Right ventricle myocardium inferior (tissue), 1 donor: ENCODE measurements around the gene CD52. TPM values are rescaled to one million over a fixed set of nuclear protein-coding genes. Genes with fewer than 3 reads are reported as not detected.

ENCODE experiments used
- ATAC-seq: fragments of 200-7000 bp; cut with Tn5 transposase; one replicate; pipeline ENCODE4 v1.9.1; 2020; ENCODE audit warnings: mild to moderate bottlenecking, moderate library complexity
- DNase-seq: peaks from one replicate; pipeline ENCODE4 v3.0.0; 2021; ENCODE audit errors: missing footprints
- intact Hi-C: fragments of 100-400 bp; cut with DNase I; formaldehyde crosslinking; loops from one replicate; pipeline ENCODE4 v1.11.0; 2022
- total RNA-seq: library from RNA; stranded (reverse); fragmentation: NEBNext Ultra II Directional; extraction: Animal tissue kit (Norgen Biotek cat#: 25700); gene quantifications from one replicate; pipeline ENCODE4 v1.2.1, GENCODE V29; 2021
- donor health status: DM: no; HTN: yes; CAD: no; lungs with severe emphysema.

CD52 gene
- total RNA-seq, 1 donor from 2014 or later, result 6.5 TPM

DNA sequence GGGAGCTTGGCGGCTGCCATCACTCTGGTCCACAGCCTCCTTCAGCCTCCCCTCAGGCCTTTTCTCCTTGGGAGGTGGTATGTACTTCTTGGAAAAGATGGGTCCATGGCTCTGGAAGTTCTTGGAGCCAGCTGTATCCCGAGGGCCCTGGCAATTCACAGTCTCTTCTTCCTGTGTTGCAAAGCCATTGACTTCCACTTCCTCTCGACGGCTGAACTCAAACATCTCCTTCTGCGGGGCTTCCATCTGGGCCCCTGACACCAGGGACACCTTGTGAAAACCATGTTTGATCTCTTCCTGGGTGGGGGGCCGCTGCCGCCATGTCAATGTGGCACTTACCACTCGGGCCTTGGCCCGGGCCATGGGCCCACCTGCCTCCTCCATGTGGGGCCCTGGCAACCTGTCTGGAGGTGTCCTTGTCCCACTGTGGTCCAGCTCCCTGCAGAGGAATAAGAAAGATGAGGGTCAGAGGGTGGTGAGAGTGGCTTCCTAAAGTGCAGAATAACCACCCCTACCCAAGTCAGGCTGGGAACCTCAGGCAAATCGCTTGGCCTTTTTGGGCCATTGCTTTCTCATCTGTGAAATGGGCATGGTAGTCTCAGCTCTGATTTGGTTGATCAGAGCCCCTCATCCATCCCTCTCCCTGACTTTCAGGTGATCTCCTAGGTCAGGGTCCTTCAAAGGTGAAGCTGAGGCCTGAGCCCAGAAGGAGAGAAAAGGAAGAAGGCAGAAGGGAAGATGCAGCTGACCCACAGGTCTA is 28.7 kb downstream of the CD52 start:
- ATAC-seq (no peak), DNase-seq (no peak)
- intact Hi-C loops, result no loop called here

DNA sequence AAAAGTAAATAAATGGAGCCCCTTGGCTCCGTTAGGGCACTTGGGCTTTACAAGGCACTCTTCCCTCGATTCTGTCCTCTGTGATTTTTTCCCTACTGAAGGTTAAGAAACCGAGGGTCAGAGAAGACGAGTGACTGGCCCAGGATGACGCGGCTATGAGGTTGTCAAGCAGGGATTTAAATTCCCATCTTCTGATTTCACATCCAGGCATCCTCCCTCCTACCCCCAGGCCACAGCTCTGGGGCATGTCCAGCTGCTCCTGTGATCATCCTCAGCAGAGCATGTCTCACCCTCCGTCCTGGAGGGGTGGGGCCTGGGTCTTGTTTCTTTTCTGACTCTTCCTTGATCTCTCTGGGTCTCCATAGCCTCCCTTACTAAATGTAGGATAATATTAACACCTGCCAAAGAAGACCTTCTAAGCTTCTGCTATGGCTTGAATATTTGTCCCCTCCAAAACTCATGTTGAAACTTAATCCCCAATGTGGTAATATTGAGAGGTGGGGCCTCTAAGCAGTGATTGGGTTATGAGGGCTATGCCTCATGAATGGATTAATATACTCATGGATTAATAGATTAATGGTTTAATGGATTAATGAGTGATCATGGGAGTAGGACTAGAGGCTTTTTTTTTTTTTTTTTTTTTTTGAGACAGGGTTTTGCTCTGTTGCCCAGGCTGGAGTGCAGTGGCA is 31.6 kb downstream of the CD52 start:
- no peak for DNase-seq
- no peak for ATAC-seq
- intact Hi-C loops, result no loop called here

DNA sequence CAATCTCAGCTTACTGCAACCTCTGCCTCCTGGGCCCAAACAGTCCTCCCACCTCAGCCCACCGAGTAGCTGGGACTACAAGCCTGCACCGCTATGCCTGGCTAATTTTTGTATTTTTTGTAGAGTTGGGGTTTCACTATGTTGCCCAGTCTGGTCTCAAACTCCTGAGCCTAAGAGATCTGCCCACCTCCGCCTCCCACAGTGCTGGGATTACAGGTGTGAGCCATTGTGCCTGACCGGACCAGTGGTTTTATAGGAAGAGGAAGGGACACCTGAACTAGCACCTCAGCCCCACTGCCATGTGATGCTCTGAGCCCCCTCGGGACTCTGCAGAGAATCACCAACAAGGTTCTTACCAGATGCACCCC is 32.1 kb downstream of the CD52 start:
- ATAC-seq (no peak), DNase-seq (no peak)
- intact Hi-C loops, result no loop called here

DNA sequence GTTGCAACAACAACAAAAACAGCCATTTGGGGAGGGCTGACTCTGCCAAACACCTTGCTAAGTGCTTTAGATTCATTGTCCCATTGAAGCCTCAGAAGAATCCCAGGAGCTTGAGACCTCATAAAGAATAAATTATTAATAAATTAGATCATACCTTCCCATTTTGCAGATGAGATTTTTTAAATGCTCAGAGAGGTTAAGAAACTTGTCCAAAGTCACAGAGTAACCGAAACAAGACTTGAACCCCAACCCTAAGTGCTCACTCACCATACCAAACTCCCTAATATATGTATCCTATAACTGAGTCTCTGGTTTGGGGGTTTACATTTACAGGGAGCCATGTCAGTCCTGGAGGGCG is 32.6 kb downstream of the CD52 start:
- no peak for ATAC-seq
- no peak for DNase-seq
- intact Hi-C loops, result no loop called here

DNA sequence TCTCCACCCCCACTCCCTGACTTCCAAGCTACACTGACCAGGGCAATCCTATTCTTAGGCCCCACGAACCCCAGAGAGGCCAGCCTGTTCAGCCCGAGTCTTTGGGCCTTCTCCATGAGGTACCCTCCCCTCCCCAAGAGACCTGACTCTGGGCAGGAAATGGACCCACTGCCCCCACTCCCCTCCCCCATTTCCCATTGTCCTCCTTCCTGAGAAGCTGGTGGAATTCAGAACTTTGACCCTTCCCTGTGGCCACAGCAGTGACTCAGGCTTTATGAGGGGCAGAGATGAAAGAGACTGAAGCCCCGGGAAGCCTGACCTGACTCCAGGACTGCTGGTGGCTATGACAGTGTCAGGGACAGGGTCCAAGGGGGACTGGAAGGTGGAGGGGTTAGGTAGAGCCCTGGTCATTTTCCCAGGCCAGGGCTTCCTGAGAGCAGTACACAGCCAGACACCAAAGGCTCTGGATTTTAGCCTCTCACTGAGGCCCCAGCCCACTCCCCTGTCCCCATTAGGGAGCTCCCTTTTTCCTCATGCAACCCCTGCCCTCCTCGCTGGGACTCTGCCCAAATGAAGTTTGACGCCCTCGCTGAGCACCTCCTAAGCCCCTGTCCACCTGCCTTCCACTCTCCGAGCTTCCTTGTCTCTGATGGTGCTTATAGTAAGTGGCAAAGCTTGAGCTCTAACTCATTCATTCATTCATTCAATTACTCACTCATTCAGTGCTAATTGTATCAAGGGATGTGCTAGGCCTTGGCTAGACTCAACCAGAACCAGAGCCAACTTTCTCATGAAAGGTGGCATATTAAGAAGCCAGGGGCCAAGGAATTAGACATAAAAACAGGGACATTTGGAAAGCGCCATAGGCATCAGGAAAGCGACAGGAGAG is 33.2 kb downstream of the CD52 start:
- DNase-seq (no peak), ATAC-seq (no peak)
- intact Hi-C loops, result no loop called here

DNA sequence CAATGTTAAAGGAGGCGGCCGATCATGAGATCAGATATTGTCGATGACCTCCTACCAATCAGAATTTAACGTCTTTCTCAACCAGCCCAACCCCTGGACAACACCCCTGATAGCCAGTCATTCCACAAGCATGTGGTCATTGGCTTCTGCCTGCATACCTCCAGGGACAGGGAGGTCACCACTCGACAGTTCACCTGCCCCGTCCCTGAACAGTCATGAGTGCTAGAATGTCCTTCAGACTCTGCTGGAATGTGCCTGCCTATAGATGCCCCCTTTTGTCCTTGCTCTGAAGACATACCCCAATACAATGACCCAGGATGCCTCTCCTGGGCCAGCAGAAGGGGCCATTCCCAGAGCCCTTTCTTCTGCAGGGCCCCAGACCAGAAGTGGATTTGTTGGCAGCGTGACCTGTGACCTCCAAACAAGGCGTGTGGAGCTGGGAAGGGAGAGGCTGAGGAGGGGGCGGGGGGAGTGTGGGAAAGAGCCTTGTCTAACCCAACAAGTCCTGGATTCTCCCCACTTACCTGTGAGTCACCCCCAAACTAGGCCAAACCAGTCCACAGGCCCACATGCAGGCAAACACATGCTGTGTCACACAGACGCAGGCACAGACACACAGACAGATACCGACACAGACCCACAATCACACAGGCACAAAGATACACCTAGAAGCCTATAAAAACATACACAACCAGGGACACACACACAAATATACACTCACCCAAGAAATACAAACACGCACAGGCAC is 34.0 kb downstream of the CD52 start:
- ATAC-seq (no peak), DNase-seq (no peak)
- intact Hi-C loops, result no loop called here

DNA sequence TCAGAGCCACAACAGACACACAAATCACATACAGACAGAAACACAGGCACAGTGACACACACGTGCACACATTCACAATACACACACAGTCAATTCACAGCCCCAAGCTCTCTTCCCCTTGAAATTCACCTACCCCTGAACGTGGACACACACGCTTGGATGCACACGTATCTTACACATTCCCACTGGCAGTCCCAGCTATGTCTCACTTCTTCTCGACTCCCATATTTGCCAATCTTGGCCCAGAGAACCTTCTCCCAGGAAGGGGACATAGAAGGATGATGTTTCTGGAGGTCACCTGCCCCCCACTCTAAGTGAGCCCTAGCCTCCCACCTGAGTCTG is 34.6 kb downstream of the CD52 start:
- DNase-seq, result no peak
- intact Hi-C loops, result no loop called here
- ATAC-seq, result no peak

DNA sequence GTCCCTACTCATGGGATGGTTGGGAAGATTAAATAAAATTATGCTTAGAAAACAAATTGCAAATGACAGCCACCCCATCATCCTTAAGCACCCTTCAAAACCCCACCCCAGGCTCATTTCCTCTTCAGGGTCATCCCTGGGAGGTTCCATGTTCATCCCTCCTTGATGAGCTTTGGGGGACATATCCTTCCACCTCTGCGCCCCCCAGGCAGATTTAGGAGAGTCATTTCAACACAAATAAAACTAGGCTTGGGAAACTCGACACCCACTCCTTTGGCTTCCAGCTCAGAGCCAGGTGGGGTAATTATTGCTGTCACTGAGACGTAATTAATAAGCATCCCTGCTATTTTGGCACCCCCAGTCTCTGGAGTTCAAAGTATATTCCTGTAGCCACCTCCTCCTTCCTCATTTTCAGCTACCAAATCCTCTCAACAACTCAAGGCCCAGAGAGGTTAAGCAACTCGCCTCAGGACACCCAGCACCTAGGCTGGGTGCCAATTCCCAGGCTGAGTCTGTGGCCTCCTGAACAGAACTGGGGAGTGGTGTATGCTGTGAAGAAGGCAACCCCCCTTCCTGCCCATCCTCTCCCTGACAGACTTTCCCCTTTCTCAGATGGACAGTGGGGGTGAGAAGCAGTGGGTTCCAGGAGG is 35.6 kb downstream of the CD52 start:
- DNase-seq, result no peak

DNA sequence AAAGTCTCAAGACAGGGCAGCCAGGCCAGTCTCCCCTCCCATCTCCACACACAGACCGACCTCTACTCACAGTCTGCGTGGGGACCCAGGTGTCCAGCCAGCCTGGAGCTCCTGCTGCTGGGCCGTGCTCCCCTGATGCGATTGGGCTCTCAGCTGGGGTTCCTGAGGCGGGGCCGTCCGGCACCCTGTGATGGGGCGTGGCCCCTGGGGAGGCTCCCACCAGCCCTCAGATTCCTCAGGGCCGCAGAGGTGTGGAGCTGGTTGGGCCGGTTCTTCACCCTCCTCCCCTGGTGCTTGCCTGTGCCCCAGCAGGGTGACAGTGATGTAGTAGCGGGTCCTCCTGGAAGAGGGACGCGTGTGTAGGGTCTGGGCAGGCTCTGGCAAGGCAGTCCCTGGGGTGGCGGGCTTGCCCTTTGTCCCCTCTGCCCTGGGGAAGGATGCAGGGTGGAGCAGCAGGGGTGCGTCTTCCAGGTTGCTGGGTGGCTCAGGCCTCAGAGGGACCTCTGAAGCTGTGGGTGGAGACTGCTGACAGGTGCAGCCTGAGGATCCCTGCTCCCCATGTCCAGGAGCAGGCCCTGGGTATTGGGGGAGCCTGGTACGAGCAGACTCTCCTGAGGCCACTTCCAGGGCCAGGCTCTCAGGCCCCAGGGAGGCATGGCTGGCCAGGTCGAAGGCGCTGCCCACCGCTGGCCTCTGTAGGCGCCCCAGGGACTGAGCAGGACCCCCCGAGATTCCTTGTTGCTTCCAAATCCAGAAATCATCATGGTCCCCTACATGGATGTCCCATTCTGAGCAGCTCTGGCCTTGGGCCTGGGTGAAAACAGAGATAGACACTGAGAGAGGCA is 36.4 kb downstream of the CD52 start, which contains the start of gene CRYBG2:
Gene CRYBG2 (minus strand): TSS at position 155 of the 845 bp plus-strand sequence. CDS start 7,473 bp downstream, outside the sequence.
- DNase-seq (no peak), ATAC-seq (no peak)
- intact Hi-C loops, result no loop called here

More for the DNA sequence above, 35.6 kb downstream of the CD52 start:
- intact Hi-C loops, result no loop called here
- no peak for ATAC-seq

DNA sequence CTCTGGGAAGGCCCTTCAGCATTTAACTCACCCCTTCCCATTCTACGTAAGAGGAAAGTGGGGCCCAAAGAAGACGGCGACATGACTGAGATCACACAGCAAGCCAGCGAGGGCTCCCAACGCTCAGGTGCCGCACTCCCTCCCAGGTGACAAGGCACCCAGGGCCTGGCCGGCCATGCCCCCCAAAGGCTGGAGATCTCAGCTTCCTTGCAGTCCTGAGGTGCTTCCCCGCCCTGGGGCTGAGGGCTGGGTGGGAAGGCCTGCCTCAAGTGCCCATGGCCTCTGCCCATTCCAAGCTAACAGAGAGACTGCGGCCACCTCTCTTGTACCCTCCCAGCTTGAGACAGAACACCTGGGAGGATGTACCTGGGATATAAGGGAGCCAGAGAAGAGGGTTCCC is 37.2 kb downstream of the CD52 start:
- ATAC-seq (no peak), DNase-seq (no peak)
- intact Hi-C loops, result no loop called here

DNA sequence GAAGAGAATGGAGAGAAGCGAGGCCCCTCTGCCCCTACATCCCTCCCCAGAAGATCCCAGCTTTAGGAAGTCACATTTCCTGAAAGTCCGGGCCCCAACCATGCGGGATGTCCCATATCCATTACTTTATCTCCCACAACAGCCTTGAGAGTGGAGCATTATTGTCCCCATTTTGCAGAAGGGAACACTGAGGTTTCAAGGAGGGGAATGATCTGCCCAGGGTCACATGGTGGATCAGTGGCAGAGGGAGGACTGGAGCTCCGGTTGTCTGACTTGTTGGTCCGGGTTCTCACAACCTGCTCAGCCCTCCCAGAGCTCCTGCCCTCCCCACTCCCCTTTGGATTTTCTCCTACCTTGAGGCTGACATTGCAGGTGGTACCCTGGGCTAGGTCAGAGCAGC is 38.3 kb downstream of the CD52 start:
- DNase-seq (no peak), ATAC-seq (no peak)
- intact Hi-C loops, result no loop called here

DNA sequence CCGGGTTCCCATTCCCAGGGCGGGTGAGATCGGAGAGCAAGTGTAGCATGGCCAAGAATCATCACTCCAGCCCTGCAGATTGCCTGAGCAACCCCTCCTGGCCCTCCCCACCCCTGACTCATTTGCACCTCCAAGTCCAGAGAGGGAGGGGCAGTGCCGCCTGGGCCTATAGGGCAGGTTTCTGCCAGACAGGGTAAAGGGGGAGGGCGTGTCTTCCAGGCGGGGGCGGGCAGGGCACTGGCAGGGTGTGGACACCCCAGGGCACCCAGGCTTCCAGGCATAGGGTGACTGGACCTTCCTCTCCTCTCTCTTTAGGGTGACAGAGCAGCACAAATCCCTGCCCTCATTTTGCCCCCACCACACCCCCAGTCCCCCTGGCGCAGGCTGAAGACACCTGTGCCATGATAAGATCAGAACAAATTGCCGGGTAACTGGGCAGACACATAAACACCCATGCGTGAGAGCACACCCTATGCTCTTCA is 39.4 kb downstream of the CD52 start:
- ATAC-seq (no peak), DNase-seq (no peak)
- intact Hi-C loops, result no loop called here

DNA sequence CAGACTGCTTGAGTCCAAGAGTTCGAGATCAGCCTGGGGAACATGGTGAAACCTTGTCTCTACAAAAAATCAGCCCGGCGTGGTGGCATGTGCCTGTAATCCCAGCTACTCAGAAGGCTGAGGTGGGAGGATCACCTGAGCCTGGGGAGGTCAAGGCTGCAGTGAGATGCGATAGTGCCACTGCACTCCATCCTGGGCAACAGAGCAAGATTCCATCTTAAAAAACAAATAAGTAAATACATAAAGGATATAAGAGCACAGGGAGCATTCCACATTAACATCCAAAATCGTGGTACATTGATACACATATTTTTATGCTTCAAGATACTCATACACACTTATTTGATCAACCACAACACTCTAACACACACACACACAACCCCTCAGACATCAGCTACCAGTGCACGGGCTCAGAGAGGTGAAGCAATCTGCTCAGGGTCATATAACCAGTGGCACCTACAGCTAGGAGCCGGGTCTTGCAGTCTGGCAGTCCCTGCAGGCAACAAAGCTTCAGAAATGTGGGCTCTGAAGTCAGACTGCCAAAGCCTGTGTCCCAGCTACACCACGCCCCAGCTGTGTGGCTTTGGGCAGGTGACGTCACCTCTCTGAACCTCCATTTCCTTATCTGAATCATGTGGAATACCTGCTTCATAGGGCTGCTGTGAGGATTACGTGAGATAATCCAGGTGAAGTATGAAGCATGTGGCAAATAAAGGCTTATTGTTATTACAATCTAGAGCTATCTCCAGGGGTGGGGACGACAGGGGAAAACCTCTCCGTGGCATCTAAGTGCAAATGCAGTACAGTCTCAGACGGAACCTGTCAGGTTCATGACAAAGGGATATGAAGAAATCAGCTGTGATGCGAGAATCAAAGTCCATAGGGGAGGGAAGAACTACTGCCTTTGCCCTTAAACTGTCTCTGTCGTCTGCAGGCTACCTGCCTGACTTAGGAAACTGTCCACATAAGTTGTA is 40.9 kb downstream of the CD52 start:
- DNase-seq (no peak), ATAC-seq (no peak)
- intact Hi-C loops, result no loop called here

DNA sequence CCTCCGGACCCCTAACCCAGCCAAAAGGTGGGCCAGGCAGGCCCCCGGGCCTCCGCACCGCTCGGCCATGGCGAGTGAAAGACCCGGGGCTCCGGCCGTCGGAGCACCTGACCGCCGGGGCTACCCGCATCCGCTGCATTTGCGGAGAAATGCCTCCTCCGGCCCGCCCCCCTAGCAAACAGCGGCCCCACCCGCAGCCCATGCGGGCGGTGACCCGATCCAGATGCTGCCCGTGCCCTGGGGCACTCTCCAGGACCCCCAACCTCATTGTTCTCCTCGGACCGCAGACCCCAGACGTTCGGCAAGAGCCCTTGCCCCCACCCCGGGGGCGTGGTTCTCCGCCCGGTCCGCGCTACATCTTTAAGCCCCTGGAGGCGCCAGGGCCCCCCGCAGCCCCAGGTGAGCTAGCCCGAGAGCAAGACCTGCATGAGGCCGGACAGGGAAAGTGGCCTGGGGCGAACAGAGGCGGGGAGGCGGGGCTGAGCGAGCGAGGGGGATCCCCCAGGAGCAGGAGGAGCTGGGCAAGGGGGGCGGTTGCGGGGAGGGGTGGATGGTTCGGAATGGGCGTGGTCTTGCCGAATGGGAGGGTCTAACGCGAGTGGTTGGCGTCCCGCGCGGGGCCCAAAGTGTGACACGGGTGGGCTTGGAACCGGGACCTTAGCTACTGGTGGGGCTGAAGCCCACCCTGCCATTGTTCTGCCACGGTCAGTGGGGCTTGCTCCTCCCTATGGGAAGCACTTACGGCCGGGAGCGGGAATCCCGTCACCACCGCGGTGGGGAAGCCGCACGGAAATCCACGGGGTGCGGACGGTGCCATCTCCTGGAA is 42.4 kb downstream of the CD52 start:
- DNase-seq (no peak), ATAC-seq (no peak)
- intact Hi-C loops, result loop anchor here (5.0 kb wide), 2 partner anchors 83 to 258 kb away; no protein-coding TSS in a partner anchor

DNA sequence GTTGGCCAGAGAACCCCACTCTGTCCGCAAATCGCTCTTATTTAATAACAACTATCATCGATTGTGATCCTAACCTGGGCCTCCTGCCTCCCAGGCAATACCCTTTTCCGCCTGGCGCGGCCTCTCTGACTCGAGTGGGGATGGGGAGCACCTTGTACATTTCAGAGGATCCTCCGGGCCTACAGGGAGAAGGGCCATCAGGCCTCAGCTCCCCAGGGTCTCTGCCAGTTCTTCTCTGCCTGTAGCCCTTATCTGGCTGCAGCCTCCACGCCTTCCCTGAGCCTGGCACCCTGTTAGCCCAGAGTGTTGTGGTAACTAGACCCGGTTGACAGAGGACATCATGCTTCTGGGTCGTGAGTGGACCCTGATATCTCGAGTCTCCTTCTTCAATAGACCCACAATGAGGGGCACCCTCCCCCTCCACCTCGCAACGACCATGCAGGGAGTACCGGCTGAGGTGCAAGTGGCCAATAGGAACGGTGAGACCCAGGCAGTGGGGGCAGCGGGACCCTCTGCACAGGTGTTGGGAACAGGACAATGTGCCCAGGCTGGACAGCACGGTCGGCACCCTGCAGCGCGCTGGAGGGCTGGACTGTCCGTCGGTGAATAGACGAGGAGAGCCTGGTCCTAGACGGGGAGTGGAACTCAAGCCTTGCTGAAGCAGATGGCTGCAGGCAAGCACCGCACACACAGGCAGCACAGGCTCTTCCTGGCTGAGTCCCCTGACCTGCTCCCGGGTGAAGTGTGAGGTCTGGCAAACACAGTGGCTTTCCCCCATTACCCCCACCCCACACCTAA is 43.2 kb downstream of the CD52 start:
- DNase-seq (no peak), ATAC-seq (no peak)
- intact Hi-C loops, result loop anchor here (5.0 kb wide), 2 partner anchors 84 to 259 kb away; no protein-coding TSS in a partner anchor
